Astrocyte (in vitro differentiated cells and primary cell): ENCODE measurements around the gene UACA. TPM values are rescaled to one million over a fixed set of nuclear protein-coding genes. Genes with fewer than 3 reads are reported as not detected.

Experiments
- DNase-seq: peaks from one replicate; pipeline ENCODE4 v3.0.0-alpha.2; 2010; ENCODE audit warnings: low read depth
- FAIRE-seq: peaks from 2 replicates; lab custom pipeline; 2011; peaks lifted over from hg19 to GRCh38; lab: Jason Lieb, UNC
- H2AFZ ChIP-seq: 2 replicates; pipeline ENCODE4 v1.6.0; 2012; ENCODE audit warnings: low read depth, low read length, inconsistent platforms
- H3K27ac ChIP-seq: 2 replicates; pipeline ENCODE4 v1.5.1; 2011; ENCODE audit warnings: low read depth, low read length, inconsistent platforms
- H3K27me3 ChIP-seq: 2 replicates; pipeline ENCODE4 v1.6.0; 2011; ENCODE audit warnings: low read length, inconsistent platforms; ENCODE audit not compliant: insufficient read depth
- H3K36me3 ChIP-seq: 2 replicates; pipeline ENCODE4 v1.5.1; 2011; ENCODE audit warnings: low read length, inconsistent platforms; ENCODE audit not compliant: insufficient read depth
- H3K4me1 ChIP-seq: 2 replicates; pipeline ENCODE4 v1.5.1; 2011; ENCODE audit warnings: low read length, inconsistent platforms; ENCODE audit not compliant: insufficient read depth
- H3K4me2 ChIP-seq: 2 replicates; pipeline ENCODE4 v1.6.0; 2012; ENCODE audit warnings: low read length, inconsistent platforms
- H3K4me3 ChIP-seq: 2 replicates; pipeline ENCODE4 v1.5.1; 2011; ENCODE audit warnings: low read depth, mild to moderate bottlenecking, low read length, inconsistent platforms; ENCODE audit not compliant: insufficient read depth
- H3K79me2 ChIP-seq: 2 replicates; pipeline ENCODE4 v1.6.0; 2012; ENCODE audit warnings: mild to moderate bottlenecking, low read length, inconsistent platforms; ENCODE audit not compliant: insufficient read depth
- H3K9ac ChIP-seq: 2 replicates; pipeline ENCODE4 v1.6.0; 2012; ENCODE audit warnings: mild to moderate bottlenecking, low read length, inconsistent platforms
- H3K9me3 ChIP-seq: 2 replicates; pipeline ENCODE4 v1.5.1; 2012; ENCODE audit warnings: low read depth, mild to moderate bottlenecking, low read length, inconsistent platforms; ENCODE audit not compliant: insufficient read depth
- H4K20me1 ChIP-seq: 2 replicates; pipeline ENCODE4 v1.6.0; 2012; ENCODE audit warnings: low read length, inconsistent platforms; ENCODE audit not compliant: insufficient read depth
- H3K27ac Mint-ChIP-seq: one replicate; pipeline ENCODE4 v1.8.0; 2021; ENCODE audit warnings: mild to moderate bottlenecking, mixed read lengths; ENCODE audit not compliant: unreplicated experiment
- H3K27me3 Mint-ChIP-seq: one replicate; pipeline ENCODE4 v1.8.0; 2021; ENCODE audit warnings: low read depth, mixed read lengths; ENCODE audit not compliant: unreplicated experiment
- H3K36me3 Mint-ChIP-seq: one replicate; pipeline ENCODE4 v1.8.0; 2021; ENCODE audit warnings: low read depth, mixed read lengths; ENCODE audit not compliant: unreplicated experiment
- H3K4me1 Mint-ChIP-seq: one replicate; pipeline ENCODE4 v1.8.0; 2021; ENCODE audit warnings: low read depth, mixed read lengths; ENCODE audit not compliant: unreplicated experiment
- H3K4me3 Mint-ChIP-seq: one replicate; pipeline ENCODE4 v1.8.0; 2021; ENCODE audit warnings: mild to moderate bottlenecking, moderate library complexity, mixed read lengths; ENCODE audit not compliant: unreplicated experiment
- H3K9me3 Mint-ChIP-seq: one replicate; pipeline ENCODE4 v1.8.0; 2021; ENCODE audit warnings: mild to moderate bottlenecking, mixed read lengths; ENCODE audit not compliant: unreplicated experiment
- EZH2 ChIP-seq: IDR thresholded peaks from 2 replicates; pipeline ENCODE4 v1.6.1; 2012; ENCODE audit warnings: mild to moderate bottlenecking, low read length, inconsistent platforms; ENCODE audit not compliant: insufficient read depth
- total RNA-seq: library from RNA; stranded (reverse); gene quantifications from 2 replicates; pipeline ENCODE4 v1.2.1, GENCODE V29; 2021
- TF ChIP-seq, protein P1 (sequence below): IDR thresholded peaks from 2 replicates; pipeline ENCODE4 v1.5.1; 2011; ENCODE audit warnings: low read depth, mild to moderate bottlenecking, inconsistent platforms, low read length, moderate library complexity; ENCODE audit not compliant: insufficient read depth

The UACA gene
- total RNA-seq, 1 donor from 2014 or later: 168 TPM

DNA sequence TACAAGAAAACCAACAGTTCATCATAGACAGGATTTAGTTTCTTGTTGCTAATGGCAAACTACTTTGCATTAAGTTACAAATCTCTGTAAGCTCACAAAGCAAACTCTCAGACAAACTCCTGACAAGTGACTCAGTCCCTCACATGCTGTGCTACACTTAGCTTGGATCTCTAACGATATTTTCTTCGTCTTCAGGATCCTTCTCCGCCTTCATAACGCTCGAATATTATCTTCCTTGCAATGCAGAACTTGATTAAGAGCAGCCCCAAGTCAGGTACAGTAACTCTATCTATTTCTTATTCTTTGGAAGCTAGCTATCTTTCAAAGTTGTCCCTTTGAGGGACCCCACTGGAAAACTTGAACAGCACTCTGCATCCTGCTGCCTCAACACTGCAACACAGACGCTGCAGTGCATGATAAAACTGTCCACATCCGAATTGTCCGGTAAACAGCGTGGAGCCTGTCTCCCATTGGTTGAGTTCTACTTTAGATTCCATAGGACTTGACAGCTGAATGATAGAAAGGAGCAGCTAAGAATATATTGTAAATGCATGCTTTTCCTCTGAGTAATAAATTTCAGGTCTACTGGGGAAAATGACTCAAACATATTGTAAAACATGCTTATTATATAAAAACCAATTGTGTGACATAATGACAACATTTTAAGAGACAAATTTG lies 61.3 kb downstream of the UACA start:
- Histone ChIP-seq H3K27ac (peak overlapping the region; percentile 80), H2AFZ (no peak overlapping the region), H3K4me1 (peaks cover 59% of the 10 kb centered on the region), H3K4me2 (peak overlapping the region; percentile 83), H3K4me3 (peak overlapping the region; percentile 52), H3K9ac (peak overlapping the region; percentile 74), H4K20me1 (peaks cover 5% of the 10 kb centered on the region), H3K79me2 (peaks cover 86% of the 10 kb centered on the region), H3K27me3 (no peaks in the 10 kb centered on the region), H3K9me3 (no peaks in the 10 kb centered on the region), H3K36me3 (peaks cover 2% of the 10 kb centered on the region)
- Mint-ChIP-seq H3K4me3 (peak overlapping the region; percentile 15), H3K36me3 (peaks cover 1% of the 10 kb centered on the region), H3K27me3 (no peaks in the 10 kb centered on the region), H3K27ac (peak overlapping the region; percentile 93), H3K4me1 (peaks cover 73% of the 10 kb centered on the region), H3K9me3 (no peaks in the 10 kb centered on the region)
- FAIRE-seq (peak; percentile 74), DNase-seq (peak; percentile 77)
- TF ChIP-seq EZH2: no peak

DNA sequence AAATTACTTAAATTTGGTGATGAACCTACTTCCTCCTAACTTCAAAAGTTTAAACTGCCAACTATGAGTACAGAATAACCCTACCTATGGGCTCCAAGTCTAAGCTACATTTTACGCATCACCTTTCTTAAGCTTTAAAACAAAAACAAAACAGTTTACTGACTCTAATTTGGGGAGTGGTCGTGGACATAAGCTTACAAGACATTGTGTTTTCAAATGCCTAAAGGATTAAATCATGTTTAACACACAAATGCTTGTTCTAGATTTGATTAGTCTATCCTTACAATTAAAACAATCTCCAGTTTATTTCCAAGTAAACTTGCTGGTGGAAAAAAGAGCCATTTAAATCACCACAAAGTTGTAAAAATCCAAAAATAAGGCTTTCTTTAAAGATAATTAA lies 62.2 kb downstream of the UACA start:
- peaks cover 73% of the 10 kb centered on the region for H3K4me1 Mint-ChIP-seq
- peak overlapping the region; percentile 80 for H3K27ac ChIP-seq
- H3K4me1 ChIP-seq: peaks cover 59% of the 10 kb centered on the region

DNA sequence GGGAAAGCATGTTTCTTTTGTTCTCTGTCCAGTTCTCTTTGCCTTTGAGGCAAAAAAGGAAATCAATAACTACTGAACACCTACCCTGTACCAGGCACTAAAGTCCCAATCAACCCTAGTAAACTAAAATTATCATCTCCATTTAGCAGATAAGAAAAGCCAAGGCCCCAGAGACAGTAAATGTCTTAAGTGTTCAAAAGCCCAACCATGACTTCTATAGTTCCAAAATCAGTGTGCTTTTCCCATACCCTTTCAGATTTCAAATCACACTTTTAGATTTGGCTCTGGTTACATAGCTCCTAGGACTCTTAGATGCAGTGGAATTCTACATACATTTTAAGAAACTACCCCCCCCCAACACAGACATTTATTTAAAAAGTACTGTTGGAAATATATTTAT lies 63.5 kb downstream of the UACA start:
- Mint-ChIP-seq H3K27ac (peak overlapping the region; percentile 23), H3K36me3 (peaks cover 2% of the 10 kb centered on the region), H3K9me3 (no peaks in the 10 kb centered on the region), H3K4me1 (peaks cover 70% of the 10 kb centered on the region), H3K27me3 (no peaks in the 10 kb centered on the region), H3K4me3 (peak overlapping the region; percentile 72)
- TF ChIP-seq, protein P1, sequence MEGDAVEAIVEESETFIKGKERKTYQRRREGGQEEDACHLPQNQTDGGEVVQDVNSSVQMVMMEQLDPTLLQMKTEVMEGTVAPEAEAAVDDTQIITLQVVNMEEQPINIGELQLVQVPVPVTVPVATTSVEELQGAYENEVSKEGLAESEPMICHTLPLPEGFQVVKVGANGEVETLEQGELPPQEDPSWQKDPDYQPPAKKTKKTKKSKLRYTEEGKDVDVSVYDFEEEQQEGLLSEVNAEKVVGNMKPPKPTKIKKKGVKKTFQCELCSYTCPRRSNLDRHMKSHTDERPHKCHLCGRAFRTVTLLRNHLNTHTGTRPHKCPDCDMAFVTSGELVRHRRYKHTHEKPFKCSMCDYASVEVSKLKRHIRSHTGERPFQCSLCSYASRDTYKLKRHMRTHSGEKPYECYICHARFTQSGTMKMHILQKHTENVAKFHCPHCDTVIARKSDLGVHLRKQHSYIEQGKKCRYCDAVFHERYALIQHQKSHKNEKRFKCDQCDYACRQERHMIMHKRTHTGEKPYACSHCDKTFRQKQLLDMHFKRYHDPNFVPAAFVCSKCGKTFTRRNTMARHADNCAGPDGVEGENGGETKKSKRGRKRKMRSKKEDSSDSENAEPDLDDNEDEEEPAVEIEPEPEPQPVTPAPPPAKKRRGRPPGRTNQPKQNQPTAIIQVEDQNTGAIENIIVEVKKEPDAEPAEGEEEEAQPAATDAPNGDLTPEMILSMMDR: no peak
- no peak for TF ChIP-seq EZH2
- Histone ChIP-seq H2AFZ (no peak overlapping the region), H3K36me3 (peaks cover 10% of the 10 kb centered on the region), H3K9ac (peak overlapping the region; percentile 28), H3K4me3 (no peak overlapping the region), H4K20me1 (peaks cover 5% of the 10 kb centered on the region), H3K79me2 (peaks cover 83% of the 10 kb centered on the region), H3K4me1 (peaks cover 59% of the 10 kb centered on the region), H3K27ac (no peak overlapping the region), H3K4me2 (peak overlapping the region; percentile 70), H3K27me3 (no peaks in the 10 kb centered on the region), H3K9me3 (no peaks in the 10 kb centered on the region)
- no peak for FAIRE-seq
- DNase-seq: no peak

More for the DNA sequence above, 62.2 kb downstream of the UACA start:
- no peak for FAIRE-seq
- H3K4me2 ChIP-seq: peak overlapping the region; percentile 83
- TF ChIP-seq, protein P1: no peak
- TF ChIP-seq EZH2: no peak
- peak overlapping the region; percentile 52 for H3K4me3 ChIP-seq
- H3K4me3 Mint-ChIP-seq: peak overlapping the region; percentile 15
- H3K9me3 Mint-ChIP-seq: no peaks in the 10 kb centered on the region
- H3K27me3 Mint-ChIP-seq: no peaks in the 10 kb centered on the region
- H3K36me3 ChIP-seq: peaks cover 8% of the 10 kb centered on the region
- no peaks in the 10 kb centered on the region for H3K27me3 ChIP-seq
- peaks cover 2% of the 10 kb centered on the region for H3K36me3 Mint-ChIP-seq
- H3K79me2 ChIP-seq: peaks cover 86% of the 10 kb centered on the region
- no peak for DNase-seq
- no peak overlapping the region for H2AFZ ChIP-seq
- peak overlapping the region; percentile 93 for H3K27ac Mint-ChIP-seq
- peak overlapping the region; percentile 74 for H3K9ac ChIP-seq
- no peaks in the 10 kb centered on the region for H3K9me3 ChIP-seq
- peaks cover 5% of the 10 kb centered on the region for H4K20me1 ChIP-seq
